NCI-H446 (cell line): ENCODE data around the gene DBNDD2.

ENCODE experiments used
- DNase-seq, 2 experiments: peaks; one replicate each; lab custom pipeline; 2025; lab: John Stamatoyannopoulos, UW

The DBNDD2 gene

DNA sequence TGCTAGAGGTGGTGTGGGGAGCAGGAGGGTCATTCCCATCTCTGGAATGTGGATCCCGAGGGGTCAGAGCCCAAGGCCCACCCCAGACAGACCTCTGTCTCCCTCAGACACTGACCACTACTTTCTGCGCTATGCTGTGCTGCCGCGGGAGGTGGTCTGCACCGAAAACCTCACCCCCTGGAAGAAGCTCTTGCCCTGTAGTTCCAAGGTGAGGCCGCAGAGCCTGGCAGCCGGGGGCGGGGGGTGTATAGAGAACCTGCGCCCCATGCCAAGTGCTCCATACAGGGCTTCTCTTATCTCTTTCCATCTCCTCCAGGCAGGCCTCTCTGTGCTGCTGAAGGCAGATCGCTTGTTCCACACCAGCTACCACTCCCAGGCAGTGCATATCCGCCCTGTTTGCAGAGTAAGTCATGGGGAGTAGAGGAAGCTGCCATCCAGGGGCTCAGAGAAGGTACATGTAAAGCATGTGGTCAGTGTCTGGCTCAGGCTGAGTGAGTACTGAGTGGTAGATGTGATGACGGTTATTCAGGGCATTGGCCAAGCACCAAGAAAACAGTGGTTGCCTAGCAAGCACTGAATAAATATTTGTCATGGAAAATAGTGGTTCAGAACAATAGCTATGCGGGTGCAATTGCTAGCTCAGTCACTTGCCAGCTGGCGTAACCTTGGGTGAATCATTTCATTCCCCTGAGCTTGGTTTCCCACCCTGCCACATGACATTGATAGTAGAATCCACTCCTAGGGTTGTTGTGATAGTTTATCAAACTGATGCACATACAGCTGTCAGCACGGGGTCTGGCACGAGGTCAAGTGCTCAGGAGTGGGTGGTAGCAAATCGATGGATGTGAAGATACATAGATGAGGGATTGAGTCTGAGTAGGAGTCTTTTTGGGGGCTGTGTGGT, 11.4 kb downstream of the DBNDD2 start:
- no peak for DNase-seq

DNA sequence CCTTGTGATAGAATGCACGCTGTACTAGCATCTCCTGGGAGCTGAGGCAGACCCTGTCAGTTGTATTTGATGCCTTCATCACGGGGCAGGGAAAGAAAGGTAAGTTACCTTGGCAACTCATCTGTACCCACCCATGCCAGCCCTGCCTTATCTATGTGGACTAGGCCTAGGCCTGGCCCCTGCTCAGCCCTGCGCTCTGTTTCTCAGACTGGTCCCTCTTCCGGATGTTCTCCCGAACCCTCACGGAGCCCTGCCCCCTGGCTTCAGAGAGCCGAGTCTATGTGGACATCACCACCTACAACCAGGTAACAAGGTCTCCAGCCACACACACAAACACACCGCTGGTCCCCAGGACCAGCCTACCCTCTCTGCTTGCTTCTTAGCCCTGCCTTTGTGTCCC, 12.0 kb downstream of the DBNDD2 start:
- DNase-seq: no peak

DNA sequence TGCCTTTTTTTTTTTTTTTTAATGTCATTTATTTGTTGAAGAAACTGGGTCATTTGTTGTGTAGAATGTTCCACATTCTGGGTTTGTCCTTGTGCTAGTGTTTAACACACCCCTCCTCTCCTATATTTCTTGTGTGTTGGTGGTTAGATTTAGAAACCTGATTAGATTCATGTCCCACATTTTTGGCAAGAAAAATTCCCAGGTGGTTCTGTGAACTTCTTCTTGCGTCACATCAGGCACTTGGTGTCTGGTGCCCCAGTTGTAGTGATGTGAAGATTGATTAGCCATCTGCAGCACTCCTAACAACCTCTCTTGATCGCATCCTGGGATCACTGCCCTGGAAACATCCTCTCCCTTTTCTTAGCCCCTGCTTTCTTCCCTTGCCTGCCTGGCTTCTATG, 15.6 kb downstream of the DBNDD2 start:
- DNase-seq: no peak

DNA sequence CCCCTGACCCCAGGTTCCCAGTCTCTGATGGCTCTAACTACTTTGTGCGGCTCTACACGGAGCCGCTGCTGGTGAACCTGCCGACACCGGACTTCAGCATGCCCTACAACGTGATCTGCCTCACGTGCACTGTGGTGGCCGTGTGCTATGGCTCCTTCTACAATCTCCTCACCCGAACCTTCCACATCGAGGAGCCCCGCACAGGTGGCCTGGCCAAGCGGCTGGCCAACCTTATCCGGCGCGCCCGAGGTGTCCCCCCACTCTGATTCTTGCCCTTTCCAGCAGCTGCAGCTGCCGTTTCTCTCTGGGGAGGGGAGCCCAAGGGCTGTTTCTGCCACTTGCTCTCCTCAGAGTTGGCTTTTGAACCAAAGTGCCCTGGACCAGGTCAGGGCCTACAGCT, 17.5 kb downstream of the DBNDD2 start:
- DNase-seq: no peak

DNA sequence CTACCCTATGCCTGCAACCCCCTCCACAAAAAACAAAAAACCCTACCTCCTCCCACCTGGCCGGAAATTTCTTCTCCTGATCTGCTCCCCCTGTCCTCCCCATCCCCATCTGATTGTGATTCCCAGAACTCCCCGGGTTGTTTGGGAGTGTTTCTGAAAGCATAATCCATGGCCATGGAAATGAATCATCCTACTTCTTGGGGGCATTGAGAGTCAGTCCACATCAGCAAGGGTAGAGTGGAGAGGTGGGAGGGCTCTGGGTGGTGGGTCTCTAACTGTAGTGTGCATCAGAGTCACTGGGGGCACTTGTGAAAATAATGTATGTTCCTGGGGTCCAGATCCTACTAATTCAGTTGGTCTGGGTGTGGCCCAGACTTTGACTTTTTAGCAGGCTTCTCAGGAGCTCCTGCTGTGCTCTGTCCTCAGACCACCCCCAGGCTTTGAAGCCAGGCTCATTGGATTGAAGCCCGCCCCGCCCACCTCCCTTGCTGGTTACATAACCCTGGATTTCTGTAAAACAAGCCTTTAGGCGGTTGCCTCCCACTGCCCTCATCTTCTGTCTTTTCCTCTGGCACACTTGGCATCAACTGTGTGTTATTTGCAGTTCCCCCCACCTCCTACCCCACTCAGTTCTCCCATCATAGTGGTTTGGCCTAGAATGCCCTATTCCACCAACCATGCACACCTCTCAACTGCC, 18.4 kb downstream of the DBNDD2 start:
- DNase-seq: no peak

DNA sequence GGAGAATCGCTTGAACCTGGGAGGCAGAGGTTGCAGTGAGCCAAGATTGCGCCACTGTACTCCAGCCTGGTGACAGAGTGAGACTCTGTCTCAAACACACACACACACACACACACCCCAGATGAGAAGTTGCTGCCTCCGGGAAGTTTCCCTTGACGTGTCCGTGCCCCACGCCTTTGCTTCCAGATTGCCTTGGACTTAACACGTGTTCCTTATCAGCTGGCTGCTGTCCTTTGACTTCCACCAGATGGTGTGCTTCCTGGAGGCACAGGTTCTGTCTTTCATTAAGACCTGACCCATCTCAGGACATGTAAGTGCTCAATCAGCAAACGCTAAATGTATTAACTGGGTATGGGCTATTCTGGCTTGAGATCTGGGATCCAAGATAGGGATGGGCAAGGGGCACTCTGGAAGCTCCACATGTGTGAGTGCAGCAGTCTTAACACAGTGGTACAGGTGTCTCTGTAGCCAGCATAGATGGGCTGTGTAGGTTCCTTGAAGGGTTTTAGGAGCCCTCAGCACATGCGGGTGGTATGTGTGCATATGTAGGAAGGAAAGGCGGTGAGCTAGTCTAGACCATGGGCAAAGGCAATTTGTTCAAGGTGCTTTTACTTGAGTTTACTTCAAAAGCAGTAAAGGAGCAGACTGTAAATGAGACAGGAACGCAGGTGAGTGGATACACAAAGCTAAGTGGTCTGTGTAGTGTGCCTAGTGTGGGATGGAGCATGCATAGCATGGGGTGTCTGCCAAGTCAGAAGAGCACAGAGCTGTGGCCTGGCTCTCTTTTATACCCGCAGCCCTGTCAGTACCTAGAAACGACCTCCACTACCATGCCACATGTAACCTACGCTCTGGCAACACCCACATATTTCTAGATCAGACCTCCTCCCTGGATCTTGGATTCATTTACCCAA, 19.4 kb downstream of the DBNDD2 start:
- DNase-seq: no peak

- no peak for DNase-seq
Measured at GRCh38 chr20:45429618-45430017, 21.5 kb downstream of the DBNDD2 start.

DNA sequence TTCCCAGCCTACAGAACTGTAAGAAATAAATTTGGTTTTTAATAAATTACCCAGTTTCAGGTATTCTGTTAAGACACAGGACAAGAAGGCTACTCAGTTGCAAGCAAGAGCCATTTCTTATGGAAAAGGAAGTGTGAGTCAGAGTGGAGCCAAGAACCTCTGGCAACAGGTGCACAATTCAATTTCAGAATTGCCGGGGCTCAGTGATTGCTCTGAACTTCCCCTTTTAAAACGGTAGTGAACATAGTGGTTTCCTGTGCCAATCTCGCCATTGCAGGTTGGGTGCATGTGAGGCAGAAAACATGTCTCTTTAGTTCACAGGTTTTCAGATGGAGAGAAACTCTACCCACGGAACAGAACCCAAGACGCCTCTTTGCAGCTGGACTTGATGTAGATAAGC, 24.2 kb downstream of the DBNDD2 start:
- DNase-seq: no peak

GRCh38 chr20:45433316-45433715, 25.2 kb downstream of the DBNDD2 start:
- DNase-seq: no peak

DNA sequence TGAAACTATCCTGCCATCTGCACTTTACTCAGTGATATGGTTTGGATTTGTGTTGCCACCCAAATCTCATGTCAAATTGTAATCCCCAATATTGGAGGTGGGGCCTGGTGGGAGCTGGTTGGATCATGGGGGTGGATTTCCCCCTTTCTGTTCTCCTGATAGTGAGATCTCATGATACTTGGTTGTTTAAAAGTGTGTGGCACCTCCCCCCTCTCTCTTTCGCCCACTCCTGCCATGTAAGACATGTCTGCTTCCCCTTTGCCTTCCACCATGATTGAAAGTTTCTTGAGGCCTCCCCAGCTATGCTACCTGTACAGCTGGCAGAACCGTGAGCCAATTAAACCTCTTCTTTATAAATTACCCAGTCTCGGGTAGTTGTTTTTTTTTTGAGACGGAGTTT, 25.9 kb downstream of the DBNDD2 start:
- no peak for DNase-seq

DNA sequence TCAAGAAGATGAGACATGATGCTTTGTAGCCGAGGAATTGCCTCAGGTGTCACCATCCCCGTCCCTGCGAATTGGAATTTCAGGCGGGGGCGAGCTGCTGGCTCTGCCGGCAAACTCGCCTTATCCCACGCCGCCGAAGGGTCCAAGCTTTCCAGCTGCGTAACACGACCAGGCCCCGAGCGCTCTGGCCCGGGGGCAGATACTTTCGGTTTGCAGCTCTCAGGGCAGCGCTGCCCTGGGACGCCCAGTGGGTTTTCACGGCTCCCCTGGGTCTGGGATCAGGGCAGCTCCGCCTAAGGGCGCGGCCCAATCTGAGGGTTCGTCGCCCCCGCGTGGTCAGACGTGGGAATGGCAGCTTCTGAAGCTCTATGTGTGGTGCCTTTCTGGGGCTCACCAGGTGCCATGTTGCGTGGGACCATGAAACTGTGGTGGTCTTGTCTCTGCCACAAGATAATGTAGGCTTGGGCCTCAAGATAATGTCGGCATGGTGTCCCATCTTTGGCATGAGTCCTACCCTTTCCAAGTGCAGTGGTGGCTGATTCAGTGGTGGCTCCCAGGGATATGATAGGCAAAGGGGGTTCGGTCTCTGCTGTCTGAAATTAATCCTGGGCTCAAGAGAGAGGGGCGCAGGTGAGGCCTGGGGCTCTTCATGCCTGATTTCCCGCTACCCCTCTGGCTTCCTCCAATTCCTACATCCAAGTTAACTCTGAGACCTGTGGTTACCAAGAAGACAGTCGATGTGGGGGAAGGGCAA, 28.8 kb downstream of the DBNDD2 start:
- DNase-seq: peak; percentile 60 to 88

DNA sequence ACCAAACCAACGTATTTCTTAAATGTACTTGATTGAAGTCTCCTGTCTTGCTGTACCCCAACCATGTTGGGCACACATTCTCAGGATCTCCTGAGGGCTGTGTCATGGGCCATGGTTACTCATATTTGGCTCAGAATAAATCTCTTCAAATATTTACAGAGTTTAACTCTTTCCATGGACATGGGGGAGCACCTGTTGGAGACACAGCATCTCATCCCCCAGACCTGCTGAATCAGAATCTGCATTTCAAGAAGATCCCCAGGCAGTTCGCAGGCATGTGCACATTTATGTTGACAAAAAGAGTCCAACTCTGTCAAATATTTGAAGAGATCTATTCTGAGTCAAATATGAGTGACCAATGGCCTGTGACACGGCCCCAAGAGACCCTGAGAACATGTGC, 32.3 kb downstream of the DBNDD2 start:
- no peak for DNase-seq

GRCh38 chr20:45440891-45441685, 33.0 kb downstream of the DBNDD2 start:
- DNase-seq: no peak

DNA sequence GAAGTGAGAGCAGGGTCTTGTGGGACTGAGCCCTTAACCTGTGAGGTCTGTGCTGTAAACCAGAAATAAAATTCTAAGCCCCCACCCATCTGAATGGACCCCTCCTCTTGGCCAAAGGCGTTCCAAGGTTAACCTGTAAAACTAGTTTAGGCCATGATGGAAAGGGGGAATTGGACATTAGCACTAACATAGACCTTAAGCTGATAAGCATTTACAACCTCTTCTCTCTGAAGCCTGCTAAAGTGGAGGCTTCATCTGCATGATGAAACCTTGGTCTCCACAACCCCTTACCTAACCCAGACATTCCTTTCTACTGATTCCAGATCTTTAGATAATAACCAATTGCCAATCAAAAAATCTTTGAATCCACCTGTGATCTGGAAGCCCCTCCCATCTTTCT, 33.7 kb downstream of the DBNDD2 start:
- no peak for DNase-seq

GRCh38 chr20:45444050-45444449, 36.0 kb downstream of the DBNDD2 start:
- no peak for DNase-seq

GRCh38 chr20:45445805-45446562, 37.9 kb downstream of the DBNDD2 start:
- peak in 1 of 2 experiments; percentile 22 for DNase-seq

GRCh38 chr20:45448270-45448669, 40.2 kb downstream of the DBNDD2 start:
- DNase-seq: no peak

DNA sequence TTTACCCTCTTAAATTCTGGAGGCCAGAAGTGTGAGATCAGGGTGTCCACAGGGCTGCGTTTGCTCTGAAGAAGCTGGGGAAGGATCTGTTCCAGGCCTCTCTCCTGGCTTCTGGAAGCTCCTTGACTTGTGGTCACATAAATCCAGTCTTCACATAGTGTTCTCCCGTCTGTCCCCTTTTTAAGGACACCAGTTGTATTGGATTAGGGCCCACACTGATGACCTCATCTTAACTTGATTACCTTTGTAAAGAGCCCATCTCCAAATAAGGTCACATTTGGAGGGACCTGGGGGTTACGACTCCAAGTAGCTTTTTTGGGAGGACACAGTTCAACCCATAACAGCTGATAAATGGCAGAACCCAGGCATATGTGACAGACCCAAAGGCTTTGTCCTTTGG, 41.4 kb downstream of the DBNDD2 start:
- DNase-seq: no peak

- DNase-seq: peak in 1 of 2 experiments; percentile 38
Measured at GRCh38 chr20:45450097-45450818, 42.2 kb downstream of the DBNDD2 start.
